Measurements from ENCODE around the gene EYA4. TPM values are rescaled to one million over a fixed set of nuclear protein-coding genes. Genes with fewer than 3 reads are reported as not detected.

Gene EYA4
- polyA plus RNA-seq, 2 donors = 0.02 to 0.04 TPM

DNA sequence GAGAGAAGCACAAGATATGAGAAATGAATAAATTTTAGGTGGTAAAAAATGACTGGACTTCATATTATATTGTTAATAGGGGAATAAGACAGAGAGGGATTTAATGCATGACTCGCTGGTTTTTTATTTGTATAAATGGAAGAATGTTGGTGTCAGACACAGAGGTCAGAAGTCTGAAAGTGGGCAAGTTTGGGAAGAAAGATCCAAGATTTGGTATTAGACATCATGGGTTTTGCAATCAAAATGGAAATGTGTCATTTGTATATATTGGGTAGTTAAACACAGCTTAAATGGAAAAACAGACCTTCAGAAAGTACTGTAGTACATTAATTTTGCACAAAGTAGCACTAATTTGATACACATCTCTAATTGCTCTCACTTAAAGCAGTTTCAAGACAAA is 96.2 kb downstream of the EYA4 start:
- H3K36me3 ChIP-seq (ENCODE audit: control insufficient read depth in 2 of 2, insufficient read depth in 2 of 2, low read length in 1 of 2) = no peaks in the 10 kb centered on the region
- no peak overlapping the region for H3K4me3 ChIP-seq (ENCODE audit: low read depth in 1 of 2, low read length in 2 of 2)
- no peaks in the 10 kb centered on the region for H3K27me3 ChIP-seq (ENCODE audit: control insufficient read depth in 1 of 2, insufficient read depth in 2 of 2, low read length in 2 of 2)
- no peak overlapping the region for H3K27ac ChIP-seq (ENCODE audit: low read depth in 2 of 2, low read length in 1 of 2)
- H3K9me3 ChIP-seq (ENCODE audit: control insufficient read depth in 2 of 2, insufficient read depth in 1 of 2, low read depth in 1 of 2, low read length in 1 of 2) = no peaks in the 10 kb centered on the region
- WGBS, 2 donors = 73 to 79% methylated on average over 1 of the region's 1 CpG
- no peaks in the 10 kb centered on the region for H3K4me1 ChIP-seq (ENCODE audit: control insufficient read depth in 2 of 2, insufficient read depth in 2 of 2, low read length in 1 of 2)

DNA sequence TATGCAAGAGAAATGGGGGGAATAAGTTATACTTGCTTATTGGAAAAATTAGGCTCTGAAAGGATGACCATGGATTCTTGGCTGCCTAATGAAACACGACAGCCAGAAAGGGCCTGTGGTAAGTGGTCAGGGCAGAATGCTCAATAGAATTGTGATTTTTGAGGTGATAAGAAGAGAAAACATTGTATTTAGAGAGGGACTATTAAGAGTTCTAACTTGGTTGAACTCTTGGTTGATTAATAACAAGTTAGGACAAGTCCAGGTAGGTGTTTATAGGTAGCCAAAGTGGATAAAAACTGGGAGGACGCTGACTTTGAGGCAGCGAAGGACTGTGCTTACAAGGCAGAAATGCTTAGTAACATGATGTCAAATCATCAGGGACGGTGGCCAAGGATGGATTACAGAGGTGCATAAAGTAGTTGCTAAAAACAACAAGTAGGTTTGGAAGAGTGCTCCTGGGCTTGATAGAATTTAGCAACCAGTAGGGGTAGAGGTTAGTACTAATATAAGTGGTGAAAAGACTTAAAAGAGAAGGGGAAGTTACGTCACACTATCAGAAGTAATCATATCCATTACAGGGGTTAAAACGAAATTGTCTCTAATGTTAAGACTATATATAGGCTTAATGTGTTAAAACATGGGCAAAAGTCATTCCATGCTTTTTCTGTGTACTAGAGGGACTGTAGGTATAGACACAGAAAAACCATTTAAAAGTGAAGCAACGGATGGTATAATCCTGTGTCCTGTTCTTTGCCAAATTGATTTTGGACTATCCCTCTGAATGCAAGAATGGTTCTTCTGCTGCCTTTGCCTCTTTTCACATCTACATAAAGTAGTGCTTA is 98.6 kb downstream of the EYA4 start:
- Histone ChIP-seq H3K36me3 (ENCODE audit: control insufficient read depth in 2 of 2, insufficient read depth in 2 of 2, low read length in 1 of 2) (no peaks in the 10 kb centered on the region), H3K27ac (ENCODE audit: low read depth in 2 of 2, low read length in 1 of 2) (no peak overlapping the region), H3K27me3 (ENCODE audit: control insufficient read depth in 1 of 2, insufficient read depth in 2 of 2, low read length in 2 of 2) (no peaks in the 10 kb centered on the region), H3K4me3 (ENCODE audit: low read depth in 1 of 2, low read length in 2 of 2) (no peak overlapping the region), H3K4me1 (ENCODE audit: control insufficient read depth in 2 of 2, insufficient read depth in 2 of 2, low read length in 1 of 2) (no peaks in the 10 kb centered on the region), H3K9me3 (ENCODE audit: control insufficient read depth in 2 of 2, insufficient read depth in 1 of 2, low read depth in 1 of 2, low read length in 1 of 2) (no peaks in the 10 kb centered on the region)
- 63 to 66% methylated on average over 7 of the region's 7 CpGs for WGBS, 2 donors

DNA sequence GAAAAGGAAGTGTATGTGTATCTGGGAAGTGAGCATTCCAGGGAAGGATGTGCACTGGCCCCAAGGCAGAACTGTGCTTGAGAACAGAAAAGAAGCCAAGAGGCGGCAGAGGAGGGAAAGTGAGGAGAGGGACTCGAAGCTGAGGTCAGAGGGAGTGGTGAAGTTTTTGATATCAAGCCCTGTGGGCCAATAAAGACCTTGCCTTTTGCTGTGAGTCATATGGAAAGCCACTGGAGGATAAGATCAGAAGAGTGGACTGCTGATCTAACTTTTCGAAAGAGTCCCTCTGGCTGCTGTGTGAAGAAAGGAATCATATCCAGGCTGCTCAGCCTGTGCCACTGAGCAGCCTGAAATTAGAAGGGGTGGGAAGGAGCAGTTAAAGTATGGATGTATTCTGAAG is 99.4 kb downstream of the EYA4 start:
- no peak overlapping the region for H3K27ac ChIP-seq (ENCODE audit: low read depth in 2 of 2, low read length in 1 of 2)
- H3K9me3 ChIP-seq (ENCODE audit: control insufficient read depth in 2 of 2, insufficient read depth in 1 of 2, low read depth in 1 of 2, low read length in 1 of 2) = no peaks in the 10 kb centered on the region
- 60 to 79% methylated on average over 3 of the region's 3 CpGs for WGBS, 2 donors
- no peaks in the 10 kb centered on the region for H3K36me3 ChIP-seq (ENCODE audit: control insufficient read depth in 2 of 2, insufficient read depth in 2 of 2, low read length in 1 of 2)
- no peaks in the 10 kb centered on the region for H3K4me1 ChIP-seq (ENCODE audit: control insufficient read depth in 2 of 2, insufficient read depth in 2 of 2, low read length in 1 of 2)
- no peak overlapping the region for H3K4me3 ChIP-seq (ENCODE audit: low read depth in 1 of 2, low read length in 2 of 2)
- H3K27me3 ChIP-seq (ENCODE audit: control insufficient read depth in 1 of 2, insufficient read depth in 2 of 2, low read length in 2 of 2) = no peaks in the 10 kb centered on the region

DNA sequence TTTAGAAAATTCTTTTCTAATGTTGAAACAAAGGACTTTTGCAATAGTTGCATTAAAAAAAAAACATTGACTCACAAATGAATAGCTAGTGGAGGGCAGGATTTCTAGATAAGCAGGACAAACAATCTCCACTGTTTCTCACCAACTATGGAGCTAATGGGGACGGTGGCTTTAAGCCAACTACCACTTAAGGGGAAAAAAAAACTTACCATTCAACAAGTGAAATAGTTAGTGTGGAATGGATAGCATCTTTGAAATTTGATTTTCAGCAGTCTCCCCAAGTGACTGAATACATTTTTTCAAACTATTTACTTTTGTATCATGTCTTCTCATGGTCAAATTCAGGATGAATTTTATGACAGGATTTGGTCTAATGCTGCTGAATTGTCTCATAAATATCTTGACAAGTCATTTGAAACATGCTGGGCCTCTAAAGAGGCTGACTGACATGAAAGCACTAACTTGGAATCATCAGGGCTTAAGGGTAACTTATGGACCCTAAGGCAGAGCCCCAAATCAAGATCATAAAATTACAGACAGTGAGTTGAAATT is 100.5 kb downstream of the EYA4 start:
- 14 to 21% methylated on average over 1 of the region's 1 CpG for WGBS, 2 donors
- no peaks in the 10 kb centered on the region for H3K4me1 ChIP-seq (ENCODE audit: control insufficient read depth in 2 of 2, insufficient read depth in 2 of 2, low read length in 1 of 2)
- H3K9me3 ChIP-seq (ENCODE audit: control insufficient read depth in 2 of 2, insufficient read depth in 1 of 2, low read depth in 1 of 2, low read length in 1 of 2) = no peaks in the 10 kb centered on the region
- H3K27ac ChIP-seq (ENCODE audit: low read depth in 2 of 2, low read length in 1 of 2) = no peak overlapping the region
- no peaks in the 10 kb centered on the region for H3K27me3 ChIP-seq (ENCODE audit: control insufficient read depth in 1 of 2, insufficient read depth in 2 of 2, low read length in 2 of 2)
- no peaks in the 10 kb centered on the region for H3K36me3 ChIP-seq (ENCODE audit: control insufficient read depth in 2 of 2, insufficient read depth in 2 of 2, low read length in 1 of 2)
- H3K4me3 ChIP-seq (ENCODE audit: low read depth in 1 of 2, low read length in 2 of 2) = no peak overlapping the region

DNA sequence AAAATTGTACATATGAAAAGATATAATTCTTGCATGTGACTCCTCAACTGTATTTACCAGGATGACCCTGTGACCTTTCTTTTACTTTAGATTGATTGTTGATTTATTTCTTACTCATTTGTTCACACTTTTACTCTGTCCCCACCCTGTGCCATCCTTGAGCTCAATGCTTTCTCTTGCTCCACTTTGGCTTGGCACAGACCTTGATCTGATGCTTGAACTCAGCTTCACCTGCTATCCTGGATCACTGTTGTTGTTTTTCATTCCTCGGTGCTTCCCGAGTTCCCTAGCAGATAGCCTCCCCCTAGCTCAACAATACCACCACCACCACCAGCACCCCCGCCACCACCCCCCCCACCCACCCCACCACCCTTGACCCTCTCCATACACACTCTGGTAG is 102.1 kb downstream of the EYA4 start:
- WGBS, 2 donors = 58 to 59% methylated on average over 3 of the region's 3 CpGs

DNA sequence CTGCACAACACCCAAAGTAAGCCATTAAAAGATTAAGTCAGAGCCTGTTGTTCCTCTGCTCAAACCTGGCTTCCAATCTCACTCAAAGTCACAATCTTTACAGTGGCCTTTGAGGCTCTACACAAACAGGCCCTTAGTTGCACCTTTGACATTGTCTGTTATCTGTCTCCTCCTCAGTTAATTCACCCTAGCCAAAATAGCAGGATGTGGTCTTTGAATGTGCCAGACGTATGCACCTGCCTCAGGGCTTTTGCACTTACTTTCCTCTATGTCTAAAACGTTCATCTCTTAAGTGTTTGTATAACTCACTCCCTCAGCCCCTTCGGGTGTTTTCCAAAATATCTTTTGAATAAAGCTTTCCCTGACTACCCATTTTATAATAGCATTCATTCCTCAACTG is 107.7 kb downstream of the EYA4 start:
- H3K9me3 ChIP-seq (ENCODE audit: control insufficient read depth in 2 of 2, insufficient read depth in 1 of 2, low read depth in 1 of 2, low read length in 1 of 2) = no peaks in the 10 kb centered on the region
- no peak overlapping the region for H3K4me3 ChIP-seq (ENCODE audit: low read depth in 1 of 2, low read length in 2 of 2)
- 51 to 52% methylated on average over 3 of the region's 3 CpGs for WGBS, 2 donors
- no peaks in the 10 kb centered on the region for H3K36me3 ChIP-seq (ENCODE audit: control insufficient read depth in 2 of 2, insufficient read depth in 2 of 2, low read length in 1 of 2)
- no peaks in the 10 kb centered on the region for H3K4me1 ChIP-seq (ENCODE audit: control insufficient read depth in 2 of 2, insufficient read depth in 2 of 2, low read length in 1 of 2)
- H3K27ac ChIP-seq (ENCODE audit: low read depth in 2 of 2, low read length in 1 of 2) = no peak overlapping the region
- no peaks in the 10 kb centered on the region for H3K27me3 ChIP-seq (ENCODE audit: control insufficient read depth in 1 of 2, insufficient read depth in 2 of 2, low read length in 2 of 2)

More for the DNA sequence above, 102.1 kb downstream of the EYA4 start:
- no peak overlapping the region for H3K4me3 ChIP-seq (ENCODE audit: low read depth in 1 of 2, low read length in 2 of 2)
- no peak overlapping the region for H3K27ac ChIP-seq (ENCODE audit: low read depth in 2 of 2, low read length in 1 of 2)
- H3K27me3 ChIP-seq (ENCODE audit: control insufficient read depth in 1 of 2, insufficient read depth in 2 of 2, low read length in 2 of 2) = no peaks in the 10 kb centered on the region
- H3K4me1 ChIP-seq (ENCODE audit: control insufficient read depth in 2 of 2, insufficient read depth in 2 of 2, low read length in 1 of 2) = no peaks in the 10 kb centered on the region
- no peaks in the 10 kb centered on the region for H3K36me3 ChIP-seq (ENCODE audit: control insufficient read depth in 2 of 2, insufficient read depth in 2 of 2, low read length in 1 of 2)
- no peaks in the 10 kb centered on the region for H3K9me3 ChIP-seq (ENCODE audit: control insufficient read depth in 2 of 2, insufficient read depth in 1 of 2, low read depth in 1 of 2, low read length in 1 of 2)

DNA sequence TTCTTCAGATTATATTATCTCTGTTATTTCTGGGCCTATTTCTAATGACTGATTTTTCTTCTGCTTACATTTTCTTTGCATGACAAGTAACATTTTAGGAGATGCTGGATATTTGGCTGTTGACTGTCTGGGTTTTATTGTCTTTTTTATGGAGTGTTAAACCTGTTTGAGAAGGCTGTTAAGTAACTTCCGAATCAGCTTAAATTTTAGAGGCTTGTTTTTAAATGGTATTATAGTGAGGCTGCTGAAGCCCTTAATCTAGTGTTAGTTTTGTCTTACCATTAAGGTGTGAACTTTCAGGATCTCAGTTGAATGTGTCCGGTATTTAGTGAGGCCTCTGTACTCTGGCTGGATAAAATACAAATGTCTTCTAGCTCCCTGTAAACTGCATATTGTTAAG is 109.8 kb downstream of the EYA4 start:
- H3K27ac ChIP-seq (ENCODE audit: low read depth in 2 of 2, low read length in 1 of 2) = no peak overlapping the region
- no peak overlapping the region for H3K4me3 ChIP-seq (ENCODE audit: low read depth in 1 of 2, low read length in 2 of 2)
- H3K4me1 ChIP-seq (ENCODE audit: control insufficient read depth in 2 of 2, insufficient read depth in 2 of 2, low read length in 1 of 2) = no peaks in the 10 kb centered on the region
- H3K27me3 ChIP-seq (ENCODE audit: control insufficient read depth in 1 of 2, insufficient read depth in 2 of 2, low read length in 2 of 2) = no peaks in the 10 kb centered on the region
- WGBS, 2 donors = 86 to 91% methylated on average over 2 of the region's 2 CpGs
- H3K9me3 ChIP-seq (ENCODE audit: control insufficient read depth in 2 of 2, insufficient read depth in 1 of 2, low read depth in 1 of 2, low read length in 1 of 2) = no peaks in the 10 kb centered on the region
- no peaks in the 10 kb centered on the region for H3K36me3 ChIP-seq (ENCODE audit: control insufficient read depth in 2 of 2, insufficient read depth in 2 of 2, low read length in 1 of 2)

DNA sequence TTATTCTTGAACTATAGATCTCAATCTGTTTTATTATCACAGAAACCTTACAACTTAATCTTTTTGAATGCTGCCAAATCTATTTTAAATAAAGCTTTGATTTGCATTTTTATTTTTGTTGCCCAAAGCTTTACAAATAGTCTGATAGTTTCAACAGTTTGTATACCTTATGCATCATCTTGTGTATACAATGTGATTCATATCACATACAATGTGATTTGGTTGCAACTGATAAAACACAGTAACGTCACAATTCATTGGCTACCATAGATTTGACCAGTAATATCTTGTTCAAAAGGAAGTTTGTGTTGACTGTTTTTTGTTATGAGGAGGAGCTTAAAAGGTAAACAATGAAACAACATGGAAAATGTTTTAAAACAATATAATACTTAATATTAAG is 110.9 kb downstream of the EYA4 start:
- Histone ChIP-seq H3K9me3 (ENCODE audit: control insufficient read depth in 2 of 2, insufficient read depth in 1 of 2, low read depth in 1 of 2, low read length in 1 of 2) (no peaks in the 10 kb centered on the region), H3K27me3 (ENCODE audit: control insufficient read depth in 1 of 2, insufficient read depth in 2 of 2, low read length in 2 of 2) (no peaks in the 10 kb centered on the region), H3K4me1 (ENCODE audit: control insufficient read depth in 2 of 2, insufficient read depth in 2 of 2, low read length in 1 of 2) (no peaks in the 10 kb centered on the region), H3K4me3 (ENCODE audit: low read depth in 1 of 2, low read length in 2 of 2) (no peak overlapping the region), H3K27ac (ENCODE audit: low read depth in 2 of 2, low read length in 1 of 2) (no peak overlapping the region), H3K36me3 (ENCODE audit: control insufficient read depth in 2 of 2, insufficient read depth in 2 of 2, low read length in 1 of 2) (no peaks in the 10 kb centered on the region)
- 54 to 58% methylated on average over 1 of the region's 1 CpG for WGBS, 2 donors

DNA sequence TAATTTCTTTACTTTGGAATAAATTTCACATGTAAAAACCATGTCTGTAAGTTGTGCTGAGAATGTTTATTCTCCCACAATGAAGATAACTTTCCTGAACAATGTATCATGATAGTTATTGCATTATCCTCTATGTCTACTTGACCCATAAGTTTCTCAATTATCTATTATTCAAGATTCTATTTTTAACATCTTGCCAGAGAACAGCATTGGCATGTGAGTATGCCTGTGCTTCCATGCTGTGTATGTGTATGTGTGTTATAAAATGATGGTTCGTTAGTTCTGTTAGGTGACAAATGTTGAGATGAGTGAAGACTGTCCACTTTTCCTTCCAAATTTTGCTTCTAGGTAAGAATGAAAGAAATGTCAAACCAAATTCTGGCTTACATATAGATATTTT is 111.9 kb downstream of the EYA4 start:
- 47 to 53% methylated on average over 1 of the region's 1 CpG for WGBS, 2 donors
- Histone ChIP-seq H3K36me3 (ENCODE audit: control insufficient read depth in 2 of 2, insufficient read depth in 2 of 2, low read length in 1 of 2) (no peaks in the 10 kb centered on the region), H3K4me3 (ENCODE audit: low read depth in 1 of 2, low read length in 2 of 2) (no peak overlapping the region), H3K27ac (ENCODE audit: low read depth in 2 of 2, low read length in 1 of 2) (no peak overlapping the region), H3K27me3 (ENCODE audit: control insufficient read depth in 1 of 2, insufficient read depth in 2 of 2, low read length in 2 of 2) (no peaks in the 10 kb centered on the region), H3K4me1 (ENCODE audit: control insufficient read depth in 2 of 2, insufficient read depth in 2 of 2, low read length in 1 of 2) (no peaks in the 10 kb centered on the region), H3K9me3 (ENCODE audit: control insufficient read depth in 2 of 2, insufficient read depth in 1 of 2, low read depth in 1 of 2, low read length in 1 of 2) (no peaks in the 10 kb centered on the region)

DNA sequence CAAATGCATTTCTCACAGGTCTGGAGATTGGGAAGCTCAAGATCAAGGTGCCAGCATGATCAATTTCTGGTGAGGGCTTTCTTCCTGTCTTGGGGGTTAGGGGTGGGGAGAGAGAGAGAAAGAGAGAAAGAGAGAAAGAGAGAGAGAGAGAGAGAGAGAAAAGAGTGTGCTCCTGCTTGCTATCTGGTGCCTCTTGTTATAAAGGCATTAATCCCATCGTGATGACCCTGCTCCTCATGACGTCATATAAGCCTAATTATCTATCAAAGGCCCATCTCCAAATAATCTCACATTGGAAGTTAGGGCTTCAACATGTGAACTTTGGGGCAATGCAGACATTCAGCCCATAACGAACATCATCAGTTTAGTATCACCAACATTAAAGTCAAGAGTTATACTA is 114.8 kb downstream of the EYA4 start:
- no peak overlapping the region for H3K4me3 ChIP-seq (ENCODE audit: low read depth in 1 of 2, low read length in 2 of 2)
- H3K9me3 ChIP-seq (ENCODE audit: control insufficient read depth in 2 of 2, insufficient read depth in 1 of 2, low read depth in 1 of 2, low read length in 1 of 2) = no peaks in the 10 kb centered on the region
- no peak overlapping the region for H3K27ac ChIP-seq (ENCODE audit: low read depth in 2 of 2, low read length in 1 of 2)
- no peaks in the 10 kb centered on the region for H3K4me1 ChIP-seq (ENCODE audit: control insufficient read depth in 2 of 2, insufficient read depth in 2 of 2, low read length in 1 of 2)
- H3K36me3 ChIP-seq (ENCODE audit: control insufficient read depth in 2 of 2, insufficient read depth in 2 of 2, low read length in 1 of 2) = no peaks in the 10 kb centered on the region
- WGBS, 2 donors = 80% methylated on average over 3 of the region's 3 CpGs
- H3K27me3 ChIP-seq (ENCODE audit: control insufficient read depth in 1 of 2, insufficient read depth in 2 of 2, low read length in 2 of 2) = no peaks in the 10 kb centered on the region

Measured in esophagus (tissue), 2 donors.